Central memory CD8-positive, alpha-beta T cell (primary cell): Measurements from ENCODE around the gene DESI2.

Source experiments
- ATAC-seq: fragments of 150-1000 bp; cut with Tn5 transposase; replicated peaks from 2 replicates; pipeline ENCODE4 v1.10.0; 2022; ENCODE audit warnings: mild to moderate bottlenecking, moderate FRiP score, moderate number of reproducible peaks; ENCODE audit not compliant: poor library complexity, severe bottlenecking; ENCODE audit errors: extremely low read depth
- DNase-seq, 2 donors: peaks; one replicate each; pipeline ENCODE4 v3.0.0; 2021; ENCODE audit warnings: low spot score in 2 of 2
- H3K27ac Mint-ChIP-seq: one replicate; pipeline ENCODE4 v1.8.0; 2022; ENCODE audit warnings: low read depth, mild to moderate bottlenecking, moderate library complexity, mixed read lengths
- H3K27me3 Mint-ChIP-seq: one replicate; pipeline ENCODE4 v1.8.0; 2022; ENCODE audit warnings: mixed read lengths
- H3K36me3 Mint-ChIP-seq: one replicate; pipeline ENCODE4 v1.8.0; 2022; ENCODE audit warnings: mild to moderate bottlenecking, moderate library complexity, mixed read lengths; ENCODE audit not compliant: insufficient read depth
- H3K4me1 Mint-ChIP-seq: one replicate; pipeline ENCODE4 v1.8.0; 2022; ENCODE audit warnings: mixed read lengths
- H3K4me3 Mint-ChIP-seq: one replicate; pipeline ENCODE4 v1.8.0; 2022; ENCODE audit warnings: mild to moderate bottlenecking, moderate library complexity, mixed read lengths
- H3K9me3 Mint-ChIP-seq: one replicate; pipeline ENCODE4 v1.8.0; 2022; ENCODE audit warnings: mixed read lengths

Gene DESI2

GRCh38 chr1:244695937-244696336, 43.0 kb downstream of the DESI2 start:
- no peak for DNase-seq
- Mint-ChIP-seq H3K4me1 (no peaks in the 10 kb centered on the region), H3K4me3 (no peak overlapping the region), H3K9me3 (no peaks in the 10 kb centered on the region), H3K27me3 (no peaks in the 10 kb centered on the region), H3K27ac (peak overlapping the region; percentile 61), H3K36me3 (peaks cover 41% of the 10 kb centered on the region)
- no peak for ATAC-seq

GRCh38 chr1:244699741-244700140, 46.8 kb downstream of the DESI2 start:
- peaks cover 30% of the 10 kb centered on the region for H3K36me3 Mint-ChIP-seq
- no peak overlapping the region for H3K27ac Mint-ChIP-seq
- ATAC-seq = no peak
- no peaks in the 10 kb centered on the region for H3K9me3 Mint-ChIP-seq
- no peak overlapping the region for H3K4me3 Mint-ChIP-seq
- H3K4me1 Mint-ChIP-seq = no peaks in the 10 kb centered on the region
- H3K27me3 Mint-ChIP-seq = no peaks in the 10 kb centered on the region
- DNase-seq = no peak

- no peaks in the 10 kb centered on the region for H3K4me1 Mint-ChIP-seq
- no peaks in the 10 kb centered on the region for H3K9me3 Mint-ChIP-seq
- no peaks in the 10 kb centered on the region for H3K27me3 Mint-ChIP-seq
- peaks cover 28% of the 10 kb centered on the region for H3K36me3 Mint-ChIP-seq
- ATAC-seq (no peak), DNase-seq (no peak)
- H3K4me3 Mint-ChIP-seq = no peak overlapping the region
- no peak overlapping the region for H3K27ac Mint-ChIP-seq
These were observed 47.9 kb downstream of the DESI2 start for GRCh38 chr1:244700808-244701207.

- H3K4me3 Mint-ChIP-seq = no peak overlapping the region
- no peaks in the 10 kb centered on the region for H3K27me3 Mint-ChIP-seq
- peaks cover 30% of the 10 kb centered on the region for H3K36me3 Mint-ChIP-seq
- H3K4me1 Mint-ChIP-seq = no peaks in the 10 kb centered on the region
- DNase-seq (no peak), ATAC-seq (no peak)
- no peaks in the 10 kb centered on the region for H3K9me3 Mint-ChIP-seq
- H3K27ac Mint-ChIP-seq = no peak overlapping the region
These were observed 49.7 kb downstream of the DESI2 start for GRCh38 chr1:244702620-244703019.

GRCh38 chr1:244704107-244704506, 51.2 kb downstream of the DESI2 start:
- Mint-ChIP-seq H3K27me3 (no peaks in the 10 kb centered on the region), H3K27ac (no peak overlapping the region), H3K36me3 (peaks cover 27% of the 10 kb centered on the region), H3K9me3 (no peaks in the 10 kb centered on the region), H3K4me3 (no peak overlapping the region), H3K4me1 (no peaks in the 10 kb centered on the region)
- no peak for DNase-seq
- no peak for ATAC-seq

GRCh38 chr1:244705261-244706234, 52.6 kb downstream of the DESI2 start:
- ATAC-seq (no peak), DNase-seq (no peak)
- Mint-ChIP-seq H3K36me3 (peaks cover 14% of the 10 kb centered on the region), H3K27me3 (no peaks in the 10 kb centered on the region), H3K4me1 (no peaks in the 10 kb centered on the region), H3K27ac (no peak overlapping the region), H3K9me3 (no peaks in the 10 kb centered on the region), H3K4me3 (no peak overlapping the region)

GRCh38 chr1:244709076-244709475, 56.1 kb downstream of the DESI2 start:
- no peak for ATAC-seq

GRCh38 chr1:244709476-244710368, 56.8 kb downstream of the DESI2 start:
- Mint-ChIP-seq H3K27ac (no peak overlapping the region), H3K9me3 (no peaks in the 10 kb centered on the region), H3K36me3 (peaks cover 7% of the 10 kb centered on the region), H3K27me3 (no peaks in the 10 kb centered on the region), H3K4me1 (no peaks in the 10 kb centered on the region), H3K4me3 (no peak overlapping the region)
- ATAC-seq (no peak), DNase-seq (no peak)

More at GRCh38 chr1:244709076-244709475, 56.1 kb downstream of the DESI2 start:
- H3K9me3 Mint-ChIP-seq = no peaks in the 10 kb centered on the region
- no peaks in the 10 kb centered on the region for H3K4me1 Mint-ChIP-seq
- no peaks in the 10 kb centered on the region for H3K27me3 Mint-ChIP-seq
- no peak overlapping the region for H3K4me3 Mint-ChIP-seq
- peaks cover 10% of the 10 kb centered on the region for H3K36me3 Mint-ChIP-seq
- no peak for DNase-seq
- no peak overlapping the region for H3K27ac Mint-ChIP-seq

GRCh38 chr1:244710474-244711062, 57.6 kb downstream of the DESI2 start:
- Mint-ChIP-seq H3K36me3 (peaks cover 6% of the 10 kb centered on the region), H3K27ac (no peak overlapping the region), H3K4me1 (no peaks in the 10 kb centered on the region), H3K4me3 (no peak overlapping the region), H3K9me3 (no peaks in the 10 kb centered on the region), H3K27me3 (no peaks in the 10 kb centered on the region)
- ATAC-seq (no peak), DNase-seq (no peak)

- ATAC-seq = no peak
- H3K9me3 Mint-ChIP-seq = no peaks in the 10 kb centered on the region
- no peak for DNase-seq
- peak overlapping the region; percentile 2 for H3K27ac Mint-ChIP-seq
- no peaks in the 10 kb centered on the region for H3K27me3 Mint-ChIP-seq
- H3K4me3 Mint-ChIP-seq = no peak overlapping the region
- H3K4me1 Mint-ChIP-seq = no peaks in the 10 kb centered on the region
- no peaks in the 10 kb centered on the region for H3K36me3 Mint-ChIP-seq
These were observed 59.7 kb downstream of the DESI2 start for GRCh38 chr1:244712669-244713068.

GRCh38 chr1:244713332-244713731, 60.4 kb downstream of the DESI2 start:
- no peak for DNase-seq
- no peak overlapping the region for H3K4me3 Mint-ChIP-seq
- no peaks in the 10 kb centered on the region for H3K36me3 Mint-ChIP-seq

GRCh38 chr1:244727871-244728474, 75.0 kb downstream of the DESI2 start:
- Mint-ChIP-seq H3K27me3 (no peaks in the 10 kb centered on the region), H3K9me3 (no peaks in the 10 kb centered on the region), H3K4me1 (peaks cover 12% of the 10 kb centered on the region), H3K4me3 (peak overlapping the region; percentile 85), H3K36me3 (no peaks in the 10 kb centered on the region), H3K27ac (no peak overlapping the region)
- ATAC-seq (no peak), DNase-seq (no peak)

More at GRCh38 chr1:244713332-244713731, 60.4 kb downstream of the DESI2 start:
- ATAC-seq = no peak
- Mint-ChIP-seq H3K4me1 (no peaks in the 10 kb centered on the region), H3K9me3 (no peaks in the 10 kb centered on the region), H3K27ac (no peak overlapping the region), H3K27me3 (no peaks in the 10 kb centered on the region)
